K562 (cell line): ENCODE results near the gene FOXP3. TPM values are rescaled to one million over a fixed set of nuclear protein-coding genes. Genes with fewer than 3 reads are reported as not detected.
A peak's percentile ranks its signal among the peaks of the same experiment; 100 is the strongest.

Experiments
- BCOR ChIP-seq: fragments of 450-650 bp; IDR thresholded peaks from 2 replicates; pipeline ENCODE4 v1.6.1; 2016
- BDP1 ChIP-seq: IDR thresholded peaks from 3 replicates; pipeline ENCODE4 v1.6.1; 2011; ENCODE audit not compliant: insufficient read length, insufficient read depth
- CBFA2T2 ChIP-seq: fragments of 450-650 bp; conservative IDR thresholded peaks from 2 replicates; pipeline ENCODE4 v1.6.1; 2017; ENCODE audit warnings: mild to moderate bottlenecking
- FOXK2 ChIP-seq, 2 experiments: fragments of 450-650 bp; IDR thresholded peaks in 1 of 2; conservative IDR thresholded peaks in 1 of 2; 2 replicates each; pipeline ENCODE4 v1.6.1; 2016; ENCODE audit warnings: low read depth in 2 of 2, mild to moderate bottlenecking in 1 of 2
- HMG20A ChIP-seq: fragments of 450-650 bp; formaldehyde crosslinking; conservative IDR thresholded peaks from 2 replicates; pipeline ENCODE4 v1.4.0; 2020; ENCODE audit warnings: mild to moderate bottlenecking, mixed read lengths
- KAT8 ChIP-seq: fragments of 450-650 bp; IDR thresholded peaks from 2 replicates; pipeline ENCODE4 v1.6.1; 2016; ENCODE audit warnings: low read depth, mild to moderate bottlenecking
- PYGO2 ChIP-seq: fragments of 450-650 bp; IDR thresholded peaks from 2 replicates; pipeline ENCODE4 v1.6.1; 2016; ENCODE audit warnings: mild to moderate bottlenecking, missing genetic modification characterization, moderate library complexity, missing compliant biosample characterization
- RBM22 ChIP-seq: fragments of 200-400 bp; formaldehyde crosslinking; IDR thresholded peaks from 2 replicates; pipeline ENCODE4 v1.6.1; 2018; ENCODE audit warnings: low read length, low read depth; ENCODE audit not compliant: poor library complexity, severe bottlenecking
- SMARCA4 ChIP-seq: fragments of 450-650 bp; IDR thresholded peaks from 2 replicates; pipeline ENCODE4 v1.6.1; 2016
- SNRNP70 ChIP-seq: fragments of 200-400 bp; formaldehyde crosslinking; optimal IDR thresholded peaks from 2 replicates; pipeline ENCODE3; 2017; ENCODE audit warnings: low read depth, low read length
- TCF7 ChIP-seq: sonication (generic); IDR thresholded peaks from 2 replicates; pipeline ENCODE4 v1.6.1; 2016; ENCODE audit warnings: antibody characterized with exemption, borderline replicate concordance
- ZNF354B ChIP-seq: fragments of 250-450 bp; sonication (Bioruptor Pico); IDR thresholded peaks from 2 replicates; pipeline ENCODE4 v1.4.0; 2020
- ZNF431 ChIP-seq: sonication (generic); formaldehyde crosslinking; IDR thresholded peaks from 2 replicates; pipeline ENCODE4 v1.8.0; 2022; ENCODE audit warnings: mild to moderate bottlenecking, missing genetic modification reagents
- ZNF785 ChIP-seq: fragments of 250-450 bp; sonication (Bioruptor Pico); IDR thresholded peaks from 2 replicates; pipeline ENCODE4 v1.4.0; 2020; ENCODE audit warnings: mild to moderate bottlenecking
- polyA plus RNA-seq, 8 experiments: library from polyadenylated mRNA; depleted of rRNA in 4 of 8; stranded (reverse) in 5 of 8; unstranded in 3 of 8; fragments of >200 nt; fragmentation: Nextera tagmentation in 2 of 8; fragmentation: Illumina TruSeq in 1 of 8; extraction: Ambion mirVana in 2 of 8; extraction: Trizol in 1 of 8; gene quantifications; 2 replicates each; pipeline versions ENCODE4 v1.2.1 to v1.2.3, GENCODE V29; 2011 to 2014; ENCODE audit warnings: inconsistent platforms in 1 of 8, missing spikeins in 1 of 8
- total RNA-seq, 7 experiments: library from RNA; depleted of rRNA in 6 of 7; stranded (reverse); fragments of >200 nt in 6 of 7; fragmentation: Illumina TruSeq in 2 of 7; extraction: Trizol in 2 of 7; gene quantifications; 2 replicates each; pipeline versions ENCODE4 v1.2.1 to v1.2.3, GENCODE V29; 2011 to 2021; ENCODE audit warnings: low replicate concordance in 1 of 7
- TF ChIP-seq, protein P1 (sequence below): fragments of 250-450 bp; sonication (Bioruptor Pico); IDR thresholded peaks from 2 replicates; pipeline ENCODE4 v1.8.0; 2021; ENCODE audit warnings: mild to moderate bottlenecking, moderate library complexity
- TF ChIP-seq, protein P2 (sequence below): fragments of 250-450 bp; sonication (Bioruptor Pico); IDR thresholded peaks from 2 replicates; pipeline ENCODE4 v1.8.0; 2021; ENCODE audit warnings: moderate library complexity, mild to moderate bottlenecking, inconsistent platforms
- TF ChIP-seq, protein P3 (sequence below): fragments of 250-450 bp; sonication (Bioruptor Pico); IDR thresholded peaks from 2 replicates; pipeline ENCODE4 v1.5.1; 2021; ENCODE audit warnings: mild to moderate bottlenecking
- TF ChIP-seq, protein P4 (sequence below): fragments of 250-450 bp; sonication (Bioruptor Pico); IDR thresholded peaks from 2 replicates; pipeline ENCODE4 v1.5.0; 2021

The FOXP3 gene
- total and polyA plus RNA-seq, 9 of the 15 experiments (the other 6 are each of a cell fraction or from before 2014, with no cell fraction given): 0.04 to 0.24 (median 0.07) TPM; not detected in 4

DNA sequence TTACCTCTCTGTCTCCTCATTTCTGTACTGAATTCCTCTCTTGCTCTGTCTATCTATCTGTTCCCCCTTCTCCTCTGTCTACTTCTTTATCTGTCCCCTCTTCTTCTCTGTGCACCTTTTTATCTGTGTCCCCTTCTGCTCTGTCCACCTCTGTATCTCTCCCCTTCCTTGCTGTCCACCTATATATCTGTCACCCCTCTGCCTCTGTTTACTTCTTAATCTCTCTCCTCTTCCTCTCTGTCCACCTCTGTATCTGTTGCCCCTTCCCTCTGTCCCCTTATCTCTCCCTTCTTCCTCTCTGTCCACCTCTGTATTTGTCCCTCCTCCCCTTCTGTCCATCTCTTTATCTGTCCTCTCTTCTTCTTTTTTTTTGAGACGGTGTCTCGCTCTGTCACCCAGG is 20.3 kb downstream of the FOXP3 start (continued):
- TF ChIP-seq ZNF785 (CRISPR knock-in tag): no peak
- TF ChIP-seq, protein P1, sequence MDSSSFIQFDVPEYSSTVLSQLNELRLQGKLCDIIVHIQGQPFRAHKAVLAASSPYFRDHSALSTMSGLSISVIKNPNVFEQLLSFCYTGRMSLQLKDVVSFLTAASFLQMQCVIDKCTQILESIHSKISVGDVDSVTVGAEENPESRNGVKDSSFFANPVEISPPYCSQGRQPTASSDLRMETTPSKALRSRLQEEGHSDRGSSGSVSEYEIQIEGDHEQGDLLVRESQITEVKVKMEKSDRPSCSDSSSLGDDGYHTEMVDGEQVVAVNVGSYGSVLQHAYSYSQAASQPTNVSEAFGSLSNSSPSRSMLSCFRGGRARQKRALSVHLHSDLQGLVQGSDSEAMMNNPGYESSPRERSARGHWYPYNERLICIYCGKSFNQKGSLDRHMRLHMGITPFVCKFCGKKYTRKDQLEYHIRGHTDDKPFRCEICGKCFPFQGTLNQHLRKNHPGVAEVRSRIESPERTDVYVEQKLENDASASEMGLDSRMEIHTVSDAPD: no peak
- TF ChIP-seq PYGO2: no peak
- no peak for TF ChIP-seq SNRNP70
- TF ChIP-seq TCF7: no peak
- TF ChIP-seq ZNF431 (CRISPR knock-in tag): no peak
- TF ChIP-seq, protein P2, sequence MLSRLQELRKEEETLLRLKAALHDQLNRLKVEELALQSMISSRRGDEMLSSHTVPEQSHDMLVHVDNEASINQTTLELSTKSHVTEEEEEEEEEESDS (CRISPR knock-in tag): no peak
- TF ChIP-seq BDP1: no peak
- TF ChIP-seq, protein P3, sequence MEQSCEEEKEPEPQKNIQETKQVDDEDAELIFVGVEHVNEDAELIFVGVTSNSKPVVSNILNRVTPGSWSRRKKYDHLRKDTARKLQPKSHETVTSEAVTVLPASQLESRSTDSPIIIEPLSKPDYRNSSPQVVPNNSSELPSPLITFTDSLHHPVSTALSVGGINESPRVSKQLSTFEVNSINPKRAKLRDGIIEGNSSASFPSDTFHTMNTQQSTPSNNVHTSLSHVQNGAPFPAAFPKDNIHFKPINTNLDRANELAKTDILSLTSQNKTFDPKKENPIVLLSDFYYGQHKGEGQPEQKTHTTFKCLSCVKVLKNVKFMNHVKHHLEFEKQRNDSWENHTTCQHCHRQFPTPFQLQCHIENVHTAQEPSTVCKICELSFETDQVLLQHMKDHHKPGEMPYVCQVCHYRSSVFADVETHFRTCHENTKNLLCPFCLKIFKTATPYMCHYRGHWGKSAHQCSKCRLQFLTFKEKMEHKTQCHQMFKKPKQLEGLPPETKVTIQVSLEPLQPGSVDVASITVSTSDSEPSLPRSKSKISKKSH (CRISPR knock-in tag): no peak
- TF ChIP-seq BCOR: peak; percentile 98
- TF ChIP-seq SMARCA4: peak; percentile 99
- no peak for TF ChIP-seq HMG20A (CRISPR knock-in tag)
- no peak for TF ChIP-seq RBM22
- TF ChIP-seq, protein P4, sequence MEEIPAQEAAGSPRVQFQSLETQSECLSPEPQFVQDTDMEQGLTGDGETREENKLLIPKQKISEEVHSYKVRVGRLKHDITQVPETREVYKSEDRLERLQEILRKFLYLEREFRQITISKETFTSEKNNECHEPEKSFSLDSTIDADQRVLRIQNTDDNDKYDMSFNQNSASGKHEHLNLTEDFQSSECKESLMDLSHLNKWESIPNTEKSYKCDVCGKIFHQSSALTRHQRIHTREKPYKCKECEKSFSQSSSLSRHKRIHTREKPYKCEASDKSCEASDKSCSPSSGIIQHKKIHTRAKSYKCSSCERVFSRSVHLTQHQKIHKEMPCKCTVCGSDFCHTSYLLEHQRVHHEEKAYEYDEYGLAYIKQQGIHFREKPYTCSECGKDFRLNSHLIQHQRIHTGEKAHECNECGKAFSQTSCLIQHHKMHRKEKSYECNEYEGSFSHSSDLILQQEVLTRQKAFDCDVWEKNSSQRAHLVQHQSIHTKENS (CRISPR knock-in tag): no peak
- peak; percentile 87 to 93 for TF ChIP-seq FOXK2 (conservative IDR thresholded peaks at IDR 0.05 in 1 of 2, IDR thresholded peaks at IDR 0.05 in 1 of 2; ENCODE audit: low read depth in 2 of 2)
- TF ChIP-seq KAT8: no peak
- TF ChIP-seq CBFA2T2: peak; percentile 99
- TF ChIP-seq ZNF354B (CRISPR knock-in tag): no peak
